Measurements from ENCODE around the gene PKNOX1.

GRCh38 chr21:42959728-42960127, 14.6 kb upstream of the PKNOX1 start:
- TF ChIP-seq, protein P1, sequence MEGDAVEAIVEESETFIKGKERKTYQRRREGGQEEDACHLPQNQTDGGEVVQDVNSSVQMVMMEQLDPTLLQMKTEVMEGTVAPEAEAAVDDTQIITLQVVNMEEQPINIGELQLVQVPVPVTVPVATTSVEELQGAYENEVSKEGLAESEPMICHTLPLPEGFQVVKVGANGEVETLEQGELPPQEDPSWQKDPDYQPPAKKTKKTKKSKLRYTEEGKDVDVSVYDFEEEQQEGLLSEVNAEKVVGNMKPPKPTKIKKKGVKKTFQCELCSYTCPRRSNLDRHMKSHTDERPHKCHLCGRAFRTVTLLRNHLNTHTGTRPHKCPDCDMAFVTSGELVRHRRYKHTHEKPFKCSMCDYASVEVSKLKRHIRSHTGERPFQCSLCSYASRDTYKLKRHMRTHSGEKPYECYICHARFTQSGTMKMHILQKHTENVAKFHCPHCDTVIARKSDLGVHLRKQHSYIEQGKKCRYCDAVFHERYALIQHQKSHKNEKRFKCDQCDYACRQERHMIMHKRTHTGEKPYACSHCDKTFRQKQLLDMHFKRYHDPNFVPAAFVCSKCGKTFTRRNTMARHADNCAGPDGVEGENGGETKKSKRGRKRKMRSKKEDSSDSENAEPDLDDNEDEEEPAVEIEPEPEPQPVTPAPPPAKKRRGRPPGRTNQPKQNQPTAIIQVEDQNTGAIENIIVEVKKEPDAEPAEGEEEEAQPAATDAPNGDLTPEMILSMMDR (IDR thresholded peaks at IDR 0.05 in 2 of 3, conservative IDR thresholded peaks at IDR 0.05 in 1 of 3; ENCODE audit: insufficient read depth in 2 of 3, low read depth in 1 of 3, low read length in 3 of 3) = no peak
- TF ChIP-seq TRIM24 (IDR thresholded peaks at IDR 0.05) (no peak), EZH2 (IDR thresholded peaks at IDR 0.05; ENCODE audit: borderline replicate concordance, low read depth, low read length) (no peak), SMC3 (conservative IDR thresholded peaks at IDR 0.05; ENCODE audit: insufficient read depth, low read depth, low read length) (no peak), SOX6 (IDR thresholded peaks at IDR 0.05) (no peak), ESRRB (CRISPR knock-in tag; IDR thresholded peaks at IDR 0.05; ENCODE audit: borderline replicate concordance) (no peak), ZFX (CRISPR knock-in tag; IDR thresholded peaks at IDR 0.05) (no peak)
- TF ChIP-seq, protein P2, sequence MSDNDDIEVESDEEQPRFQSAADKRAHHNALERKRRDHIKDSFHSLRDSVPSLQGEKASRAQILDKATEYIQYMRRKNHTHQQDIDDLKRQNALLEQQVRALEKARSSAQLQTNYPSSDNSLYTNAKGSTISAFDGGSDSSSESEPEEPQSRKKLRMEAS (CRISPR knock-in tag; IDR thresholded peaks at IDR 0.05) = no peak

Data from K562 (cell line).